ENCODE data around the gene FTO. TPM values are rescaled to one million over a fixed set of nuclear protein-coding genes. Genes with fewer than 3 reads are reported as not detected.

FTO gene
- total and polyA plus RNA-seq, 2 of the 8 experiments (the other 6 are each of a cell fraction or from before 2014, with no cell fraction given), result 34.5 to 59.8 TPM

DNA sequence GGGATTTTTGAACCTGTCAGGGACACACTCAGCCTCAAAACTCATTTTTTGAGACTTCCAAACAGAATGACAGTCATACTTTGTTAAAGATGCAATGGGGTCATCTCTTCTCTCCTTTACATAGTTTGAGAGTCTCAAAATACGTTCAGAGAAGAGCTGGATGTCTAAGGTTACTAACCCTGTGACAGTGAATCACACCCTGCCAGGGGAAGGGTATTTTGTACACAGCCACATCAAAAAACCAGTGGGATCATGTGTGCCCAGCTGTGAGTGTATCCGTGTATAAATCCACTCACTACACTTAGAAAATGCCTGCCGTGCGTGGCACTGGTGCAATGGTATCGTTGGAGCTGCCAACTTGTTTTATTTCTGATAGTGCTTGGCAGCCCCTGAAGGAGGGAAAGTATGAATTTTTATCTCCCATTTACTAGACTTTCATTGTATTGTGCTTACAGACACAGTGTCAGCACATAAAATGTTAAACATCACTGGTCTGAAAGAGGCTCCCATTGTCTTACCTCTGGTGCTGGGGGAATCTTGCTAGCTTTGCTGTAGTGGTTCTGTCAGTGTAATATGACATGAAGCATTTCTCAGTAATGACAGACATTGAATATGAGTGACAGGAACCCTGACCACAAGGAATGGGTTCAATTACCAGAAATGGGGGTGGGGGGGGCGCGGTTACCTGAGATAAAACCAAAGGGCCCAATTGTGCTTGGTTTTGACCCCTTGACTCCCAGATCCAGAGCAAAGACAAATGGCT, 256.3 kb downstream of the FTO start (continued):
- no peak for TF ChIP-seq HDAC6 (IDR thresholded peaks at IDR 0.05; ENCODE audit: low read depth, low read length)
- no peak for TF ChIP-seq CREB1 (IDR thresholded peaks at IDR 0.05)
- no peak for TF ChIP-seq SRF (IDR thresholded peaks at IDR 0.05; ENCODE audit: low read depth, low read length)
- TF ChIP-seq TCF12 (IDR thresholded peaks at IDR 0.05; ENCODE audit: low read depth, low read length), result no peak
- TF ChIP-seq CTBP2 (IDR thresholded peaks at IDR 0.05; ENCODE audit: borderline replicate concordance, insufficient read depth, insufficient read length, low read length), result no peak
- no peak for TF ChIP-seq BACH1 (IDR thresholded peaks at IDR 0.05; ENCODE audit: low read length)
- no peak for TF ChIP-seq ASH2L (IDR thresholded peaks at IDR 0.05; ENCODE audit: low read length)
- no peak for TF ChIP-seq RFX5 (IDR thresholded peaks at IDR 0.05; ENCODE audit: borderline replicate concordance, low read depth, low read length)
- TF ChIP-seq, protein P1, sequence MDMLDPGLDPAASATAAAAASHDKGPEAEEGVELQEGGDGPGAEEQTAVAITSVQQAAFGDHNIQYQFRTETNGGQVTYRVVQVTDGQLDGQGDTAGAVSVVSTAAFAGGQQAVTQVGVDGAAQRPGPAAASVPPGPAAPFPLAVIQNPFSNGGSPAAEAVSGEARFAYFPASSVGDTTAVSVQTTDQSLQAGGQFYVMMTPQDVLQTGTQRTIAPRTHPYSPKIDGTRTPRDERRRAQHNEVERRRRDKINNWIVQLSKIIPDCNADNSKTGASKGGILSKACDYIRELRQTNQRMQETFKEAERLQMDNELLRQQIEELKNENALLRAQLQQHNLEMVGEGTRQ (IDR thresholded peaks at IDR 0.05; ENCODE audit: low read length), result no peak
- no peak for TF ChIP-seq MAX (IDR thresholded peaks at IDR 0.05)

All from H1 (cell line).